Natural killer cell (primary cell): Measurements from ENCODE around the gene MRPL27. TPM values are rescaled to one million over a fixed set of nuclear protein-coding genes. Genes with fewer than 3 reads are reported as not detected.

Experiments
- ATAC-seq, 3 donors: fragments of 150-1000 bp in 2 of 3; fragments of 200-7000 bp in 1 of 3; cut with Tn5 transposase; 1 replicate in 1 of 3; 2 replicates in 2 of 3; pipeline ENCODE4 v1.10.0; 2021; ENCODE audit warnings: mild to moderate bottlenecking in 2 of 3, moderate library complexity in 2 of 3
- DNase-seq, 2 donors: peaks; one replicate each; pipeline versions ENCODE4 v3.0.0 to v3.0.0-alpha.2; 2013 to 2021; ENCODE audit warnings: mixed read lengths in 1 of 2
- H3K27ac ChIP-seq: one replicate; pipeline ENCODE4 v1.5.1; 2013; ENCODE audit warnings: mild to moderate bottlenecking, low read length
- H3K27me3 ChIP-seq: one replicate; pipeline ENCODE4 v1.6.1; 2013; ENCODE audit warnings: low read length; ENCODE audit not compliant: control insufficient read depth, insufficient read depth
- H3K36me3 ChIP-seq: one replicate; pipeline ENCODE4 v1.6.1; 2013; ENCODE audit warnings: low read length; ENCODE audit not compliant: control insufficient read depth, insufficient read depth
- H3K4me1 ChIP-seq: one replicate; pipeline ENCODE4 v1.6.1; 2013; ENCODE audit warnings: low read length; ENCODE audit not compliant: control insufficient read depth, insufficient read depth
- H3K4me3 ChIP-seq: one replicate; pipeline ENCODE4 v1.5.1; 2013; ENCODE audit warnings: low read length
- H3K9me3 ChIP-seq: one replicate; pipeline ENCODE4 v1.6.1; 2013; ENCODE audit warnings: low read length; ENCODE audit not compliant: control insufficient read depth, insufficient read depth
- H3K27ac Mint-ChIP-seq, 2 donors: one replicate each; pipeline ENCODE4 v1.8.0; 2022; ENCODE audit warnings: mild to moderate bottlenecking in 2 of 2, mixed read lengths in 2 of 2, moderate library complexity in 1 of 2
- H3K27me3 Mint-ChIP-seq, 2 donors: one replicate each; pipeline ENCODE4 v1.8.0; 2022; ENCODE audit warnings: low read depth in 2 of 2, mixed read lengths in 2 of 2
- H3K36me3 Mint-ChIP-seq: one replicate; pipeline ENCODE4 v1.8.0; 2022; ENCODE audit warnings: mixed read lengths
- H3K4me1 Mint-ChIP-seq, 2 donors: one replicate each; pipeline ENCODE4 v1.8.0; 2022; ENCODE audit warnings: mixed read lengths in 2 of 2
- H3K4me3 Mint-ChIP-seq: one replicate; pipeline ENCODE4 v1.8.0; 2022; ENCODE audit warnings: mild to moderate bottlenecking, moderate library complexity, mixed read lengths
- H3K9me3 Mint-ChIP-seq, 2 donors: one replicate each; pipeline ENCODE4 v1.8.0; 2022; ENCODE audit warnings: mixed read lengths in 2 of 2
- WGBS: methylation state at CpG from one replicate; pipeline ENCODE4 v1.1.7; 2013; ENCODE audit warnings: missing lambda C conversion rate; ENCODE audit not compliant: insufficient coverage; 5-methylcytosine and 5-hydroxymethylcytosine counted together
- intact Hi-C: fragments of 100-400 bp; cut with micrococcal nuclease; formaldehyde crosslinking; loops from one replicate; pipeline ENCODE4 v1.14.2; 2022
- total RNA-seq, 4 donors: library from RNA; stranded (reverse); fragments of 120-200 nt in 1 of 4; gene quantifications; one replicate each; pipeline versions ENCODE4 v1.2.3 to v1.2.4, GENCODE V29; 2013 to 2022
- TF ChIP-seq, protein P1 (sequence below): fragments of 200-600 bp; IDR thresholded peaks from one replicate; pipeline ENCODE4 v1.8.0; 2022; ENCODE audit warnings: antibody characterized with exemption

Gene MRPL27
- 10 to 100 TPM; 16.4 to 36.6 (median 31.3) TPM for total RNA-seq
- 32.5 TPM for total RNA-seq (2013)

GRCh38 chr17:50372758-50373556 is at the start of gene MRPL27, which contains the start of gene EME1:
Gene MRPL27, minus strand, starts transcription at chr17:50373184. Its CDS starts 14 bp downstream, at chr17:50373170.
Gene EME1, plus strand, starts transcription at chr17:50373229. Its CDS starts 1,980 bp downstream, at chr17:50375209.
- WGBS, result 3% methylated on average over 42 of the region's 42 CpGs
- peaks cover 23 to 25% of the 10 kb centered on the region in 2 donors for H3K4me1 Mint-ChIP-seq
- Histone ChIP-seq H3K4me1 (peaks cover 15% of the 10 kb centered on the region), H3K4me3 (peak within 1 kb of the TSS; percentile 91), H3K36me3 (peaks cover 25% of the 10 kb centered on the region), H3K27me3 (no peaks in the 10 kb centered on the region), H3K27ac (peak within 1 kb of the TSS; percentile 88), H3K9me3 (no peaks in the 10 kb centered on the region)
- DNase-seq (peak; percentile 81 to 93), ATAC-seq (peak; percentile 90 to 92 (median 91))
- peaks cover 5% of the 10 kb centered on the region for H3K36me3 Mint-ChIP-seq
- TF ChIP-seq, protein P1, sequence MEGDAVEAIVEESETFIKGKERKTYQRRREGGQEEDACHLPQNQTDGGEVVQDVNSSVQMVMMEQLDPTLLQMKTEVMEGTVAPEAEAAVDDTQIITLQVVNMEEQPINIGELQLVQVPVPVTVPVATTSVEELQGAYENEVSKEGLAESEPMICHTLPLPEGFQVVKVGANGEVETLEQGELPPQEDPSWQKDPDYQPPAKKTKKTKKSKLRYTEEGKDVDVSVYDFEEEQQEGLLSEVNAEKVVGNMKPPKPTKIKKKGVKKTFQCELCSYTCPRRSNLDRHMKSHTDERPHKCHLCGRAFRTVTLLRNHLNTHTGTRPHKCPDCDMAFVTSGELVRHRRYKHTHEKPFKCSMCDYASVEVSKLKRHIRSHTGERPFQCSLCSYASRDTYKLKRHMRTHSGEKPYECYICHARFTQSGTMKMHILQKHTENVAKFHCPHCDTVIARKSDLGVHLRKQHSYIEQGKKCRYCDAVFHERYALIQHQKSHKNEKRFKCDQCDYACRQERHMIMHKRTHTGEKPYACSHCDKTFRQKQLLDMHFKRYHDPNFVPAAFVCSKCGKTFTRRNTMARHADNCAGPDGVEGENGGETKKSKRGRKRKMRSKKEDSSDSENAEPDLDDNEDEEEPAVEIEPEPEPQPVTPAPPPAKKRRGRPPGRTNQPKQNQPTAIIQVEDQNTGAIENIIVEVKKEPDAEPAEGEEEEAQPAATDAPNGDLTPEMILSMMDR, result no peak
- intact Hi-C loops, result no loop called here
- no peaks in the 10 kb centered on the region for H3K9me3 Mint-ChIP-seq
- H3K27ac Mint-ChIP-seq, result peak within 1 kb of the TSS; percentile 100
- H3K27me3 Mint-ChIP-seq, result no peaks in the 10 kb centered on the region
- H3K4me3 Mint-ChIP-seq, result peak within 1 kb of the TSS; percentile 100

DNA sequence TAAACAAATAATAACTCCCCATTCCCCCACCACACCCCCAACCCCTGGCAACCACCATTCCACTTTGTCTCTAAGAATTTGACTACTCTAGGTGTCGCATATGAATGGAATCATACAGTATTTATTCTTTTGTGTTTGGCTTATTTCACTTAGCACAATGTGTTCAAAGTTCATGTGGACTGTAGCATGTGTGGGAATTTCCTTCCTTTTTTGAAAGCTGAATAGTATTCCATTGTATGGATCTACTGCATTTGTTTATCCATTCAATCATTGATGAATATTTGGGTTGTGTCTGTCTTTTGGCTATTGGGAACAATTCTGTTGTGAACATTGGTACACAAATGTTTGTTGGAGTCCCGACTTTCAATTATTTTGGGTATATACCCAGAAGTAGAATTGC is 49.8 kb upstream of the MRPL27 start:
- no peaks in the 10 kb centered on the region for H3K36me3 Mint-ChIP-seq
- DNase-seq (no peak), ATAC-seq (no peak)
- WGBS, result 100% methylated on average over 1 of the region's 2 CpGs
- H3K9me3 Mint-ChIP-seq, result peaks cover 0 to 3% of the 10 kb centered on the region in 2 donors
- peaks cover 31% of the 10 kb centered on the region for H3K4me1 ChIP-seq
- no peaks in the 10 kb centered on the region for H3K9me3 ChIP-seq
- no peaks in the 10 kb centered on the region for H3K36me3 ChIP-seq
- H3K27me3 Mint-ChIP-seq, result peaks cover 6 to 9% of the 10 kb centered on the region in 2 donors
- H3K27ac ChIP-seq, result no peak overlapping the region
- TF ChIP-seq, protein P1, result no peak
- H3K4me3 ChIP-seq, result no peak overlapping the region
- intact Hi-C loops, result no loop called here
- peaks cover 21 to 25% of the 10 kb centered on the region in 2 donors for H3K4me1 Mint-ChIP-seq
- H3K27ac Mint-ChIP-seq, result peak overlapping the region in 1 of 2 donors; percentile 16
- H3K27me3 ChIP-seq, result no peaks in the 10 kb centered on the region
- no peak overlapping the region for H3K4me3 Mint-ChIP-seq

GRCh38 chr17:50421308-50422051 is 48.5 kb upstream of the MRPL27 start:
- Histone ChIP-seq H3K9me3 (no peaks in the 10 kb centered on the region), H3K4me3 (peak overlapping the region; percentile 11), H3K27me3 (no peaks in the 10 kb centered on the region), H3K27ac (peak overlapping the region; percentile 70), H3K36me3 (no peaks in the 10 kb centered on the region), H3K4me1 (peaks cover 18% of the 10 kb centered on the region)
- H3K9me3 Mint-ChIP-seq, result peaks cover 0 to 3% of the 10 kb centered on the region in 2 donors
- peaks cover 14% of the 10 kb centered on the region in 2 donors for H3K4me1 Mint-ChIP-seq
- DNase-seq, result peak in 1 of 2 donors; percentile 37
- 44% methylated on average over 2 of the region's 3 CpGs for WGBS
- intact Hi-C loops, result no loop called here
- TF ChIP-seq, protein P1, result no peak
- peak in 2 of 3 donors; percentile 19 to 27 for ATAC-seq
- no peaks in the 10 kb centered on the region for H3K36me3 Mint-ChIP-seq
- H3K4me3 Mint-ChIP-seq, result peak overlapping the region; percentile 79
- peaks cover 7 to 12% of the 10 kb centered on the region in 2 donors for H3K27me3 Mint-ChIP-seq
- H3K27ac Mint-ChIP-seq, result peak overlapping the region; percentile 88 to 90
